GM18873 (cell line): ENCODE results near the gene ASIC3.

Source experiments
- ATAC-seq: cut with Tn5 transposase; IDR thresholded peaks from one replicate; pipeline ENCODE4 v1.9.1; 2021; ENCODE audit warnings: mild to moderate bottlenecking, moderate library complexity, moderate number of reproducible peaks; ENCODE audit not compliant: unreplicated experiment, low FRiP score

The ASIC3 gene

DNA sequence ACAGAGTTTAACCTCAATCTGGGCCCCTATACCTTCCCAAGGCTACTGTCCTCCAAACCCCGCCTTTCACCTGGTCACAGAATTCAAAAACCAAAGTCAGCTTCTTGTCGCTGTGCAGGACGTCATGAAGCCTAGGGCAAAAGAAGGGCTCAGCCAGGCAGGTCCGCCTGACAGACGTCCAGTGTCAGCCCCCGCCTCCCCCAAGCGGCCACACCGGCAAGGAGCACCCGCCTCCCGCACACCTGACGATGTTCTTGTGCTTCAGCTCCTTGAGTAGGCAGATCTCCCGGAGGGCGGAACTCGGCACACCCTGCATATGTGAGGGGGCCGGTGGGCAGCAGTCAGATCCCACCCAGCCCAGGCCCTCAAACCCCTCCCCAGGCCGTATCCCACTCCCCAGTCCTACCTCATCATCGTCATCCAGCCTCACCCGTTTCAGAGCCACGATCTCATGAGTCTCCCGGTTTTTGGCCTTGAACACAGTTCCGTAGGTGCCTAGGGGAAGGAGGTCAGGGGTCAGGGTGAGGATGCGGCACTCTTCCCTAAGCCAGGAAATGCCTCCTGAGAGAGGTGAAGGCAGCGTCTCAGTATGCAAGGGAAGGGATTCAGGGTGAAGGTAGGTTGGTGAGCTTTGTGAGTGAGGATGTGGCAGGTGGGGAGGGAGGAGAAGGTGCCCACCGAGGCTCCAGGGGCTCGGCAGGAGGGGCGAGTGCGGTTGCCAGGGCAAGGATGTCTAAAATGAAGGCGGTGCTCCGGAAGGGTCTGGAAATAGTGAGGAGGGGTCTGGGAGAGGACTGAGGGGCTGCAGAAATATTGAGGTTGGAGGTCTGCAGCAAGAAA is 8.6 kb downstream of the ASIC3 start:
- no peak for ATAC-seq

DNA sequence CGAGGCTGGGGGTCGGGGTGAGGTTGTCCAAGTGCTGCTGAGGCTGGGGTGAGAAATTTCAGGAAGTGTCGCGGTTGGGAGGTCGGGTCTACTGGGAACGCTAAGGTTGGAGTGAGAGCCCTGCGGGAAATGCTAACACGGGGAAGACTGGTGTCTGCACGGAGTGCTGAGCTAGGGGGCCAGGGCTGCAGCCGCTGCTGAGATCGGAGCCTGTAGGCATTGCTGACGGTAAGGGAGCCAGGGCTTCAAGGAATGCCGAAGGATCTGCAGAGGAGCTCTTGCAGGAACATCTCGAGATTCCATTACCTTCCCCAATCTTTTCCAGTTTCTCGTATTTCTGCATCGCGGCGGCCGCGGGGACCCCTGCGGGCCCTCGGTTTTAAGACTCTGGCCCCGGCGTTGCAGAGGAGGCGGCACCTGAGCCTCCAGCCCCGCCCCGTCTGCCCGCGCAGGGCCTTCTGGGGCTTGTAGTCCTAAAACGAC is 9.2 kb downstream of the ASIC3 start, which contains the start of gene CDK5:
Gene CDK5, minus strand, starts transcription at position 392 of the 483 bp plus-strand sequence. Its CDS starts 49 bp downstream, at position 343.
- ATAC-seq = peak; percentile 21

DNA sequence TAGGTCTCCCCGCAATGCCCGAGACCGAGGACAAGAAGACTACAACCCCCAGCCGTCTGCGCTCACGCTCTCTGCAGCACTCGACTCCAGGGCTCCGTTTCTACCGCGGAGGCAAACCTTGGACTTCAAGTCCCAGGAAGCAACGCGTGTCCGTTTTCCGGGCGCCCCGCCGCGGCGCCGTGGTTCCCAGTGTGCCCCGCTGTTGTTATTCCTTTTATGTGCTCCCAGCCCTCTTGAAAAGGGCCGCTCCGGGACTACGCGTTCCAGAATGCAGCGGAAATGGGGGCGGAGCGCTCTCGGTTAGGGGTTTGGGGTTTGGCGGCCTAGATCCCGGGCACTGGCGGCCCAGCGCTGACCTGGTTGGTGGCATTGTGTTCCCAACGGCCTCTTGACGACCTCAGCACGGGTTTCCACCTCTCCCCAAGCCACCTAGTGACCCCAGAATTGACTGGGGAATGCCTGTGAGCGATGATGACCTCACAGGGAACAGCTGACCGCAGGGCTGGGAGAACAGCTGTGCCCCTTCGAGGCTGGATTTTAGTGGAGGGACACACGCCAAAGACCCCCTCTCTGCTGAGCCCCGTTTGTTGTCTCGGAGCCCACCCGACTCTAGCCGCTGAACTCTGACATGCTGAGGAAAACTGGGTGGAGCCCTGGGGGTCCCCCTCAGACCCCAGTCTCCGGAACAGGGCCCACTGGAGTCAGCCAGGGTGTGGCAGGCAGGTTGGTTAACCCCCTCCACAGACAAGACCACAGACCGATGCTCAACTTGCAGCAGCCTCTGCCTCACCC is 9.9 kb downstream of the ASIC3 start:
- peak; percentile 82 for ATAC-seq

DNA sequence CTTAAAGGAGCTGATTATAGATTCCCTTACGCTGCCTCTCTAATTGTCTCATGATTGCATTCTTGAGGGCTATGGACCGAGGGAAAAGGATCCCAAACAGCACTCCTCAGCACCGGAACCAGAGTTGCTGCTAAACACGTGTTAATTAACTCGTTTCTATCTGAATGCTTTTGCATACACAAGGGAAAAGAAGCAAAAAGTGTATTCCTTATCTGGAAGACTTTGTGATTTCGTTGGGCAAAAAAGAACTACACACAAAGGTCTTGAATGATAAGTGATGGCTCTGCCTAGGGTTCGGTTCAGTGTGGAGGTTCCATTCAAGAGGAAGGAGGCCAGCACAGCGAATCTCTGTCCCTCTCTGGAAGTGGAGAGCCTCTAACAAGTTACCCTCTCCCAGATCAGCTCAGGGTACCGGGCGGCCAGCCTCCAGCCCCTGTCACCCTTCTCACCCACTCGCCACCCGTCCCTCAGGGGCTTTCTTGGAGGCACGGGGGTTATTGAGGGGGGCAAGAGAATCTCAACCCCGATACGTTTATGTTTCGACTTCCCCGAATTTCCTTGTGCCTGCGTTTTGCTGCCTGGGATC is 10.5 kb downstream of the ASIC3 start:
- no peak for ATAC-seq

DNA sequence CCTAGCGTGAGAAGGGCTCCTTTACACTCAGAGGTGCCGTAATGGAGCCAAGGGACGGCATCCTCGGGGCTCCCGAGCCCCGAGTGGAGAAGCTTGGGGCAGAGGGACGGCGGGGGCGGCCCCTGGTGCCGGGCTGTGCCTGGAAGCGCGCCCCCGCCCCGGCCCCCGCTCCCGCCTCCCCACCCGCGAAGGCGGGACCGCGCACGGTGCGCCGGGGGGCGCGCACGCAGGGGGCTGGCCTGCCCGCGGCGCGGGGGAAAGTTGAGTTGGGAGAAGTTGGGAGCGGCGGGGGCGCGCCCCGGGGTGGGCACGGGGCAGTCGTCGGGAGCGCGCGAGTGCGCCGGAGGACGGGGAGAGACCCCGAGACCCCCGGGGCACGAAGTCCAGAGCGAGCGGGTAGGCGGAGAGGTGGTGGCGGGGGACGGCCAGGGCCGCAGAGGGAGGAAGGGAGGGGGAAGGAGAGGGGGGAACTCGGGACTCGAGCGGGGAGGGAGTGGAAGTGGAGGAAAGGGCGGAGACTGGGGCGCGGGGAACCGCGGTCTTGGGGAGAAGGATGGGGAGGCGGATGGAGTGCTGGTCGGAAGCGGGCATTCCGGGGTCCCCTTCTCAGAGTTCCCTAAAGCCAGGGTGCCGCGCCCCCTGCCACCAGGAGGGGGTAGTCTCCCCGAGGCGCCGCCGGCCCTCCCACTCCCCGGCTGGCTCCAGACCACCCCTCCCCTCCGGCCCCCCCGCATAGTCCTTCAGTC is 11.2 kb downstream of the ASIC3 start, which contains the start of gene SLC4A2:
Gene SLC4A2, plus strand, starts transcription at position 223 of the 746 bp plus-strand sequence. CDS start 2,399 bp downstream, outside the sequence.
- no peak for ATAC-seq

DNA sequence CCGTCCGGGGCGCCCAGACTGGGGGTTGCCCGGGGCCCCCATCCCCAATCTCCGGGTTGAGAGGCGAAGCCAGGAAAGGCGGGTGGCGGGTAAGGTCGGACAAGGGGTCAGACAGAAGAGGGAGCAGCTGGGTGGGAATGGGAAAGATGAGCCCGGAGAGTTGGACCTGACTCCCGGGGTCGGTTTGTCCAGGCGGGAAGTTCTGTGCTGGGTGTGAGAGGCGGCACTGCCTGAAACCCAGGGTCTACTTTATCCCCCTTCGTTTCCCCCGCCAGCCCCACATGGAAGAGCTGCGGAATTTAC is 11.7 kb downstream of the ASIC3 start:
- ATAC-seq = no peak

DNA sequence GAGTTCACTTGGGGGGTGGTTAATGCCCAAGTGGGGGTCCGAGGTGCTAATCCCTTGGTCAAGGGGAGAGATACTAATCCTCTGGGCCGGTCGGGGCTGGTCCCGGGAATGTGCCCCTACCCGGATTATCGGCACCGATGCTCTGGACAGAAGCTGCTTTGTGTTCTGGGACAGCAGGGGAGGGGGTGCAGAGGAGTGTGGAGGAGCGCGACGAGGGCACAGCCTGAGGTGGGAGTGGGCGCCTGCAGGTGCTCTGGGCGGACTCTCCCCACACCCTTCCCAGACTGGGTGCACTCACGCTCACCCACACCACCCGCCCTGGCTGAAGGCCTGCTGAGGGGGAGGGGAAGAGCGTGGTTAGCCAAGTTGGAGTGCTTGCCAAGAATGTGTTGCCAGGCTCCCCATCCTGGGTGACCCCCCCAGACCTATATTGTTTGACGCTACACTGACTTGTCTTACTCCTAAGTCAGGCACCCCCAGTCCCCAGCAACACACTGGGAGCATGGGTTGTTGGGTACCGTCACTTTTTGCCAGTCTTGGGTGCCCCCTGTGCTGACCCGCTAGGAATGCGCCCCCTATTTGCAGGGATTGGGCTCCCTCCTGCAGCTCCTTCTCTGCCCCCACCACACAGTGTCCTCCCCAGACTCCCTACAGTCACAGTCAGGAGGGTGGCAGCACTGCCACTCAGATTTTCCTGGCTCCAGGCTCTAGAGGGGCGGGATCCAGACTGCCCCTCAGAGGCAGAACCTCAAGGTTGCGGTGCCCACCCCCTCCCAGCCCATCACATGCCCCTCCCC is 12.3 kb downstream of the ASIC3 start:
- ATAC-seq = no peak

DNA sequence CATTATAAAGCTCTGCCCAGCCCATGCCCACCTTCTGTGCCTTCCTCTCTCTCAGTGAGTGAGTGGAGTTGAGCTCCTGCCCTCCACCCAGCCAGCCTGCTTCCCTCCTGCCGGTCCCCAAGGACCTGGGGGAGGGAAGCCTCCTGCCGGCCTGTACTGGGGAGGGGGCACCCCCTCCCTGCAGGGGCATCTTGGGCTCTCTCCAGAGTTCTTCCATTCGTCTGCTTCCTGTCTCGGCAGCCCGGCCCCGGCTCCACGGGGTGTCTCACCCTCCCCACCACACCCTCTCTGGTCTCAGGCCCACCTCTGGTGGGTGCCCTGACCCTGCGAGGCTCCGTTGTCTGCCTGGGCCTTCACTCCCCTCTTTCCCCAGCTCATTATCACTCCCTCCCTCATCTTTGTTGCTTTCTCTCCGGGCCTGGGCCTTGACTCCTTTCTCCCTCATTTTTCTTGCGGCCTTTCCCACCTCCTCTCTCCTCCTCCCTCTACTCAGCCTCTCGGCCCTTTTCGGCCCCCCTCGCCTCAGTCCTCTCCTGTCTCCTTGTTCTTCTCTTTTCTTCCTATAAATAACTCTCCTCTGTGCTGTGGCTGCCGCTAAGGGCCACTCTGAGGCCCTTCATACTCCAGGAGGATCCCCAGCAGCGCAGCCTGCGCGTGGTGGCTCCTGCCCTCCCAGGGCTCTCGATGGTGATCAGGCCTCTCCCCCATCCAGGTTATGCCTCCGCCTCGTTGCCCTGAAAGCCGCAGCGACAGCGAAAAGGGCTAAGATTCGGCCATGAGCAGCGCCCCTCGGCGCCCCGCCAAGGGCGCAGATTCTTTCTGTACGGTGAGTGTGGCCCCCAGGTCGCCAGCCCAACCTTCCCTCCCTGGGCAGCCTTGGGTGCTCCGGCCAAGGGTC is 13.1 kb downstream of the ASIC3 start:
- ATAC-seq = no peak

DNA sequence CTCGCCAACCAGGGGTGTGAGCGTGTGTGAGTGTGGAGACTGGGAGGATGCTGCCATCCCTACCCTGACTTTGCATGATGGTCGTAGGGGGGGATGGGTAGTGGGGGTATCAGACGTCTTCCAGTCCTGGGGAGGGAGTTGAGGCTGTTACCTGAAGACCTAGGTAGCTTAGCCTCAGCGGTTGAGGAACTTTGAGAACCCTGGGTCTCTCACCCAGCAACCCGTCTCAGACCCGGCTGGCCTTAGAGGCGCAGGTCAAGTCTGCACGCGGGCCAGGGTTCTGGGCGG is 13.7 kb downstream of the ASIC3 start:
- no peak for ATAC-seq

DNA sequence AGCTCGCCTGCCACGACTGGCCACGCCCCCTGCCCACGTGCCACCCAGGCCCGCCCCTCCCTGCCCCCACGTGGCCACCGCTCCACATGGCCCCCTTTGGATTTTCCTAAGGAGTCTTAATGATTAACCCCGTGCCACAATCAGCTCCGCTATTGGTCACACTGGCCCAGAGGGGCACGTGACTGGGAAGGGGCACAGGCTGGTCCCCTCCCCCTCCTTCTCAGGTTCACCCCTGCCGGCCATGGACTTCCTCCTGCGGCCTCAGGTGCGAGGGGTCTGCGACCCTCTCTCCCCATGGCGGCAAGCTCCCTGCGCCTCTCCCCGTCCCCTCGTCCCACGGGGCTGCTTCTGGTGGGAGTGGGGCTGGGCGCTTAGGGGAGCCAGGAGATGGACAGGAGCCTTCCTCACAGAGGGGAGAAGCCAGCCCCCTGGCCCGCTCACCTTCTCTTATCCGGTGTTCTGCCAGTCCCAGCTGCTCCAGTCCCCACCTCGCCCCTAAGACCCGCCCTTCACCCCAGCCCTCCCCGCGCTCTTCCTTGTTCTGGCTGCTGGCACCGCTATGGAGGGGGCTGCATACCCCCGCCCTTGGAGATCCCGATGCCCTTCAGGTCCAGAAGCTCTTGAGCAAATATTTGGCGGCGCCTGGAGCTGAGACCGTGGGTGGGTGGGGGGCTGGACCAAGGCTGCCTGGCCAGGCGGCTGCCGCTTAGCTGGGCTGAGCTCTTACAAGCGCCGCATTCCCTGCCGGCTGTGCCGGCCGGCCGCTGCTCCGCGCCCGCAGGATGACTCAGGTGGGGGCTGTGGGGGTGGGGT is 14.3 kb downstream of the ASIC3 start:
- no peak for ATAC-seq

DNA sequence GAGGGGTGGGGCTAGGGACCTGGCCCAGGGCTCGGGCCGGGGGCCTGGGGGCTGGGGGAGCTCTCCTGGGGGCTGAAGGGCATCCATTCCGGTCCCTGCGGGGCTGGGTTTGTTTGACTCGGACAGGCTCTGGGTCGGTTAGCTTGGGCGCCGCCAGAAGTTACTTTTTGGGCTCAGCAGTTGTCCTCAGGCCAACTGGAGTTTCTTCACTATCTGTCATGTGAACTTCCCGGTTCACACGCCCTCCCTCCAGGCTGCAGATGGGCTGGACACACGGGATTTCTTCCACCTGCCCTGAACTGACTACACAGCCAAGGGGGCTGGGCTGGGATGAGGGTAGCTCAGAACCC is 14.9 kb downstream of the ASIC3 start:
- ATAC-seq = no peak

DNA sequence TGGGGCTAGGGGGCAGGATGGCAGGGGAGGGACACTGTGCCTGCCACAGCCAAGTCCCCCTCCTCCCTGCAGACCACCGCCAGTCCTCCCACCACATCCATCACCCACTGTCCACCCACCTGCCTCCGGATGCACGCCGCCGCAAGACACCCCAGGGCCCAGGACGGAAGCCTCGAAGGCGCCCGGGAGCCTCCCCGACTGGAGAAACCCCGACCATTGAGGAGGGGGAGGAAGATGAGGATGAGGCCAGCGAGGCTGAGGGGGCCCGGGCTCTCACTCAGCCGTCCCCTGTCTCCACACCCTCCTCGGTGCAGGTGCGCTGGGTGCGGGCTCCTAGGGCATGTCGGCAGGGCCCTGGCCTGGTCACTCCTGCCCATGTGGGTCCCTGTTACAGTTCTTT is 16.1 kb downstream of the ASIC3 start:
- no peak for ATAC-seq

DNA sequence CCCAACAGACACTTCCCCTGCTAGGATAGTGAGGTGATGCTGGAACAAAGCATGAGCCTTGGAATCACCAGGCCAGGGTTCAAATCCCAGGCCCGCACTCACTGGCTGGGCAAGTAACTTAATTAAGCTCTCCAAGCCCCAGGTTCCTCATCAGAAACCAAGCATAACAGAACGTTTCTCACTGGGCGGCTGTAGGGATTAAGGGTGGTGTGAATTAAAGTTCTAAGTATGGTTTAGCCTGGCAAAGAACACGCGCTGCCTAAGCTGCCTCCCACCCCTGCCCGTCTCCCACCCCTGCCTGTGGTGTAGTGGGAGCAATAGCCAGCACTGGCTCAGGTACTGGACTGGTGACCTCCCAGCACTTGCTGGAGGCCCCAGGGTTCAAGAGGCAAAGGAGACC is 16.7 kb downstream of the ASIC3 start:
- no peak for ATAC-seq

DNA sequence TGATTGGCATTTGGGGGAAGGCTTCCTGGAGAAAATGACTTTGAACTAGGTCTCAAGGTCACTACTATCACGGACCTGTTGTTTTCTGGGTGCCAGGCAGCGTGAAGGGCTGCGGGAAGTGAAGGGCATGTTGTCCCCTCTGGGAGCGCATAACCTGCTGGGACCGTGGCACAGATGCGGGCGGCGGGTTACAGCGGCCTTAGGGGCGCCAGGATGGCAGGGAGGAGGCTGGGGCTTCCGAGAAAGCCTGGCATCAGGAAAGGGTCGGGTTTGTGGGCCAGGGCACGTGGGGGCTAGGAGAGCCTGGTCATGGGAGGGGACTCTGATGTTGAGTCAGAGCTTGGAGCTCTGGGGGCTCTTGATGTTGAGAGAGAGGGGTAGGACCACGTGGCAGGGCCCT is 17.2 kb downstream of the ASIC3 start:
- ATAC-seq = no peak

DNA sequence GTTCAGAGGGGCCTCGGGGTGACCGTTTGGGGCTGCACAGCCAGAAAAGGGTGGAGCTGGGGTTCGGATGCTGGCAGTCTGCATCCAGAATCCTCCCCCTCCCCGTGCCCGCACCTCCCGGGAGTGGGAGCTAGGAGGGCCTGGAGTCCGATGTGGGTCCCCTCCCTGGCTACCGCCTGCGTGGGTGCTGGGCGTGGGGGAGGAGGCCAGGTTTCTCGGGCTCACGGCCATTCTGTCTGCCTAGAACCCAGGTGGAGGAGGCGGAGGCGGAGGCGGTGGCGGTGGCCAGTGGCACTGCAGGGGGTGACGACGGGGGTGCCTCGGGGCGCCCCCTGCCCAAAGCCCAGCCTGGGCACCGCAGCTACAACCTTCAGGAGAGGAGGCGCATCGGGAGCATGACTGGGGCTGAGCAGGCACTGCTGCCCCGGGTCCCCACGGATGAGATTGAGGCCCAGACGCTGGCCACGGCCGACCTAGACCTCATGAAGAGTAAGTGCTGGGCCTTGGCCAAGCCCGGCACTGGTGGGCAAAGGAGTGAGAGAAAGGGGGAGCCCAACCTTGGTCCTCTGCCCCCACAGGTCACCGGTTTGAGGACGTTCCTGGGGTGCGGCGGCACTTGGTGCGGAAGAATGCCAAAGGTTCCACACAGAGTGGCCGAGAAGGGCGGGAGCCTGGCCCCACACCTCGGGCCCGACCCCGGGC is 18.1 kb downstream of the ASIC3 start:
- no peak for ATAC-seq

DNA sequence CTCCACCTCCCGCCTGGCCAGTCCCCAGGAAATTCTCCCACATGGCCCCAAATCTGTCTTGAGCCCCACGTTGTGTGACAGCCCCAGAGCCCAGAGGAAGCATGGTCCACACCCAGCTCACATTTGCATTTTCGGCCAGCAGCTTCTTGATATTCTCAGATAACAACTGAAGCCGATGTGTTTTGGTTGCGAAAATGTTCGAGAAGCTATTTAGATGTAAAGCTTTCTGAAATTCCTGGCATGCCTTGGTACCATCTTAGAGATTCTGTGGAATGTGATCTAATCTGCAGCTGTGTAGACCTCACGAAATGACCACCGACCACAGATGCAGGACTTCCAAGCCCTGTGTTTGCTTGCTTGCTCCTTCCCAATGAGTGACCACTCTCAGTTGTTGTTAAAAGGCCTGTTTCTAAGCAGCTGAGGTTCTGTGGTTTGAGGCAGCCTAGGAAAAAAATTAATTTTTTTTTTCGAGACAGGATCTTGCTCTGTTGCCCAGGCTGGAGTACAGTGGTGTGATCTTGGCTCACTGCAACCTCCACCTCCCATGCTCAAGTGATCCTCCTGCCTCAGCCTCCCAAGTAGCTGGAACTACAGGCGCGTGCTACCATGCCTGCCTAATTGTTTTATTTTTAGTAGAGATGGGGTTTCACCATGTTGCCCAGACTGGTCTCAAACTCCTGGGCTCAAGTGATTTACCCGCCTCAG is 19.9 kb downstream of the ASIC3 start:
- no peak for ATAC-seq
